Immature natural killer cell (primary cell): ENCODE data around the gene PSEN1. TPM values are rescaled to one million over a fixed set of nuclear protein-coding genes. Genes with fewer than 3 reads are reported as not detected.
"Not testable (repeated sequence)": the region's sequence is repeated elsewhere in the genome, so short reads cannot be mapped to it uniquely, and the experiment has no call there.

ENCODE experiments used
- DNase-seq, 3 donors: peaks; one replicate each; pipeline ENCODE4 v3.0.0; 2022; ENCODE audit warnings: mixed read lengths in 1 of 3
- H3K27ac Mint-ChIP-seq, 6 donors: one replicate each; pipeline ENCODE4 v1.8.0; 2020; ENCODE audit warnings: mixed read lengths in 6 of 6, mild to moderate bottlenecking in 5 of 6, inconsistent platforms in 4 of 6, moderate library complexity in 3 of 6
- H3K27me3 Mint-ChIP-seq, 3 donors: one replicate each; pipeline ENCODE4 v1.8.0; 2020 to 2021; ENCODE audit warnings: low read depth in 3 of 3, mild to moderate bottlenecking in 3 of 3, mixed read lengths in 3 of 3, moderate library complexity in 3 of 3, inconsistent platforms in 1 of 3
- H3K36me3 Mint-ChIP-seq, 3 donors: one replicate each; pipeline ENCODE4 v1.8.0; 2020; ENCODE audit warnings: mixed read lengths in 3 of 3, inconsistent platforms in 2 of 3, mild to moderate bottlenecking in 2 of 3
- H3K4me1 Mint-ChIP-seq, 2 donors: one replicate each; pipeline ENCODE4 v1.8.0; 2020; ENCODE audit warnings: inconsistent platforms in 2 of 2, mild to moderate bottlenecking in 2 of 2, mixed read lengths in 2 of 2, moderate library complexity in 1 of 2
- H3K4me3 Mint-ChIP-seq, 5 donors: one replicate each; pipeline ENCODE4 v1.8.0; 2020; ENCODE audit warnings: mild to moderate bottlenecking in 5 of 5, mixed read lengths in 5 of 5, inconsistent platforms in 3 of 5, moderate library complexity in 3 of 5
- H3K9me3 Mint-ChIP-seq, 6 donors: one replicate each; pipeline ENCODE4 v1.8.0; 2020; ENCODE audit warnings: mild to moderate bottlenecking in 6 of 6, mixed read lengths in 6 of 6, inconsistent platforms in 4 of 6, moderate library complexity in 3 of 6
- polyA plus RNA-seq, 3 donors: library from polyadenylated mRNA; unstranded; fragments of 300-500 nt; fragmentation: Illumina TruSeq; gene quantifications; one replicate each; pipeline ENCODE4 v1.2.3, GENCODE V29; 2021

The PSEN1 gene
- polyA plus RNA-seq, 3 donors from 2014 or later = 26.8 to 43.0 (median 40.9) TPM

- H3K36me3 Mint-ChIP-seq = peaks cover 17 to 46% (median 23%) of the 10 kb centered on the region in 3 donors
- H3K27ac Mint-ChIP-seq = peak overlapping the region in 2 of 6 donors; percentile 8 to 42
- H3K4me3 Mint-ChIP-seq = no peak overlapping the region
Measured at GRCh38 chr14:73170686-73171085, 34.4 kb downstream of the PSEN1 start.

GRCh38 chr14:73172500-73172899, 36.2 kb downstream of the PSEN1 start:
- Mint-ChIP-seq H3K36me3 (peaks cover 20 to 55% (median 28%) of the 10 kb centered on the region in 3 donors), H3K27ac (peak overlapping the region in 2 of 6 donors; percentile 24 to 43), H3K4me1 (peaks cover 2 to 7% of the 10 kb centered on the region in 2 donors), H3K27me3 (no peaks in the 10 kb centered on the region), H3K4me3 (no peak overlapping the region), H3K9me3 (no peaks in the 10 kb centered on the region)
- no peak for DNase-seq

More at GRCh38 chr14:73170686-73171085, 34.4 kb downstream of the PSEN1 start:
- H3K4me1 Mint-ChIP-seq = peaks cover 0 to 7% of the 10 kb centered on the region in 2 donors
- no peaks in the 10 kb centered on the region for H3K9me3 Mint-ChIP-seq
- no peaks in the 10 kb centered on the region for H3K27me3 Mint-ChIP-seq
- DNase-seq = no peak

- peaks cover 3 to 7% of the 10 kb centered on the region in 2 donors for H3K4me1 Mint-ChIP-seq
- peak overlapping the region in 1 of 6 donors; percentile 43 for H3K27ac Mint-ChIP-seq
- peak in 2 of 3 donors; percentile 16 to 28 for DNase-seq
- no peaks in the 10 kb centered on the region for H3K27me3 Mint-ChIP-seq
- peaks cover 22 to 57% (median 30%) of the 10 kb centered on the region in 3 donors for H3K36me3 Mint-ChIP-seq
- no peak overlapping the region for H3K4me3 Mint-ChIP-seq
- H3K9me3 Mint-ChIP-seq = no peaks in the 10 kb centered on the region
Measured at GRCh38 chr14:73173092-73173735, 36.9 kb downstream of the PSEN1 start.

DNA sequence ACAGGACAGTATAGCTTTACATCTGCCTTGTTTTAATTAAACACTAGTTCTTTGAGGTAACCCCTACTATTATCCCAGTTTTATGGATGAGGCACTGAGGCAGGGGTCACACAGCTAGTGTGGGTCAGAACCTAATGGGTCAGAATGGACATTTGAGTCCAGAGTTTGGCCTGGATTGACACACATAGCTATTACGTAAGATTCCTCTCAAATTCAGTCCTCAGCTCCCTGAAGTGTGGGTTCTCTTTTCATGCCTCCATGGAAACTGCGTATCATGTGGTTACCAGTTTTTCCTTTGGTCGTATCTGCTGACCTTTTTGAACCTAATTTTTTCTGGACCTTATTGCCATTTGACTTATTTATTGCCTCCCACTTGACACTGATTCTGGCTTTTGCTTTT, 40.4 kb downstream of the PSEN1 start:
- Mint-ChIP-seq H3K27me3 (no peaks in the 10 kb centered on the region), H3K9me3 (no peaks in the 10 kb centered on the region), H3K4me3 (no peak overlapping the region), H3K4me1 (peaks cover 3 to 7% of the 10 kb centered on the region in 2 donors), H3K36me3 (peaks cover 11 to 47% (median 13%) of the 10 kb centered on the region in 3 donors), H3K27ac (peak overlapping the region in 2 of 6 donors; percentile 12 to 40)
- DNase-seq = no peak

GRCh38 chr14:73180385-73180805, 44.1 kb downstream of the PSEN1 start:
- Mint-ChIP-seq H3K27me3 (no peaks in the 10 kb centered on the region), H3K36me3 (peaks cover 7 to 29% (median 11%) of the 10 kb centered on the region in 3 donors), H3K27ac (peak overlapping the region in 1 of 6 donors; percentile 28), H3K9me3 (no peaks in the 10 kb centered on the region), H3K4me1 (peaks cover 0 to 3% of the 10 kb centered on the region in 2 donors), H3K4me3 (no peak overlapping the region)
- no peak for DNase-seq

- H3K4me1 Mint-ChIP-seq, H3K27me3 Mint-ChIP-seq, H3K9me3 Mint-ChIP-seq, DNase-seq, H3K4me3 Mint-ChIP-seq: not testable (repeated sequence)
- H3K27ac Mint-ChIP-seq = peak overlapping the region in 1 of 6 donors; percentile 55
- peaks cover 7 to 23% (median 11%) of the 10 kb centered on the region in 3 donors for H3K36me3 Mint-ChIP-seq
Measured at GRCh38 chr14:73180969-73181368, 44.7 kb downstream of the PSEN1 start.

- no peak overlapping the region for H3K27ac Mint-ChIP-seq
- DNase-seq = no peak
- peaks cover 0 to 1% (median 0%) of the 10 kb centered on the region in 3 donors for H3K27me3 Mint-ChIP-seq
- H3K9me3 Mint-ChIP-seq = no peaks in the 10 kb centered on the region
- H3K36me3 Mint-ChIP-seq = peaks cover 8 to 29% (median 9%) of the 10 kb centered on the region in 3 donors
- no peak overlapping the region for H3K4me3 Mint-ChIP-seq
- peaks cover 2 to 5% of the 10 kb centered on the region in 2 donors for H3K4me1 Mint-ChIP-seq
Measured at GRCh38 chr14:73188501-73188911, 52.2 kb downstream of the PSEN1 start.

- Mint-ChIP-seq H3K4me1 (peaks cover 2 to 5% of the 10 kb centered on the region in 2 donors), H3K27me3 (peaks cover 0 to 1% (median 0%) of the 10 kb centered on the region in 3 donors), H3K36me3 (peaks cover 8 to 33% (median 9%) of the 10 kb centered on the region in 3 donors), H3K27ac (peak overlapping the region in 2 of 6 donors; percentile 58 to 64), H3K9me3 (no peaks in the 10 kb centered on the region), H3K4me3 (no peak overlapping the region)
- DNase-seq = no peak
Measured at GRCh38 chr14:73189651-73190050, 53.3 kb downstream of the PSEN1 start.

DNA sequence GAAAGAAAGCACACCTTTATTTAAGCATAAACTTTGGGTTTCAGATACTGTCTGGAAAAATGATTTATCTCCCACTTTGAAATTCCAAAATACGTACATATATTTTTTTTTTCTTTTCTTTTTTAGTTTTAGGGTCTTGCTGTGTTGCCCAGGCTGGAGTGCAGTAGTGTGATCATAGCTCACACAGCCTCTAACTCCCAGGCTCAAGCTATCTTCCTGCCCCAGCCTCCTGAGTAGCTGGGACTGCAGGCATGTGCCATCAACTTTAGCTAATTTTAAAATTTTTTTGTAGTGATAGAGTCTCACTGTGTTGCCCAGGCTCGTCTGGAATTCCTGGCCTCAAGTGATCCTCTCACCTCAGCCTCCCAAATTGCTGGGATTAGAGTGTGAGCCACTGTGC, 55.1 kb downstream of the PSEN1 start:
- Mint-ChIP-seq H3K4me3 (no peak overlapping the region), H3K27ac (no peak overlapping the region), H3K9me3 (no peaks in the 10 kb centered on the region), H3K27me3 (peaks cover 0 to 1% (median 0%) of the 10 kb centered on the region in 3 donors), H3K4me1 (peaks cover 2 to 5% of the 10 kb centered on the region in 2 donors), H3K36me3 (peaks cover 13 to 43% (median 13%) of the 10 kb centered on the region in 3 donors)
- no peak for DNase-seq

DNA sequence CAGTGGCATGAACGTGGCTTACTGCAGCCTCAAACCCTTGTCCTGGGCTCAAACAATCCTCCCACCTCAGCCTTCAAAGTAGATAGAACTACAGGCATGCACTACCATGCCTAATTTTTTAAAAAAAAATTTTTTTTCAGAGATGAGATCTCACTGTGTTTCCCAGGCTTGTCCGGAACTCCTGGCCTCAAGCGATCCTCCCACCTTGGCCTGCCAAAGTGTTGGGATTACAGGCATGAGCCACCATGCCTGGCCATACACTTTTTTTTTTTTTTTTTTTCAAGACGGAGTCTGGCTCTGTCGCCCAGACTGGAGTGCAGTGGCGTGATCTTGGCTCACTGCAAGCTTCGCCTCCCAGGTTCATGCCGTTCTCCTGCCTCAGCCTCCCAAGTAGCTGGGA, 58.0 kb downstream of the PSEN1 start:
- DNase-seq, H3K4me3 Mint-ChIP-seq, H3K9me3 Mint-ChIP-seq, H3K27me3 Mint-ChIP-seq, H3K4me1 Mint-ChIP-seq, H3K27ac Mint-ChIP-seq: not testable (repeated sequence)
- H3K36me3 Mint-ChIP-seq = peaks cover 11 to 45% (median 21%) of the 10 kb centered on the region in 3 donors

GRCh38 chr14:73198253-73198652, 61.9 kb downstream of the PSEN1 start:
- H3K27me3 Mint-ChIP-seq = no peaks in the 10 kb centered on the region
- H3K36me3 Mint-ChIP-seq = peaks cover 14 to 45% (median 34%) of the 10 kb centered on the region in 3 donors
- no peak for DNase-seq
- peak overlapping the region in 3 of 6 donors; percentile 1 to 7 (median 5) for H3K27ac Mint-ChIP-seq
- H3K9me3 Mint-ChIP-seq = no peaks in the 10 kb centered on the region
- H3K4me1 Mint-ChIP-seq = peaks cover 0 to 2% of the 10 kb centered on the region in 2 donors
- H3K4me3 Mint-ChIP-seq = no peak overlapping the region

DNA sequence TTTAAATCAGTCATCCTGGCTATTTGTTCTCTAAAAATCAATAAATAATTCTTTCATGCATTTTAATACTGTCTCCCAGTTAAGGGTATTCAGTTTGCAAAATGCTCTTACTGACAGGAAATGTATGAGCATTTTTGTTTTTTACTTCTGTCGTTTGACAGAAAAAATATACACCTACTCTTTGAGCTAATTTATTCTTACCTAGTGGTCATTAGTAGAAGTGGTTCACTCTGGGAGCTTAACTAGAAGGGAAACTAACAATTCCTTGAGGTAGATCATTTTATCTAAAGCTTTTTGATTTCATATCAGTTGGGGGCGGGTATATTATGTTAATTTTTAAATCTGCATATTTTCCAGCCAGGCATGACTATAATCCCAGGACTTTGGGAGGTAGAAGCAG, 67.2 kb downstream of the PSEN1 start:
- H3K27ac Mint-ChIP-seq = peak overlapping the region in 1 of 6 donors; percentile 2
- no peak overlapping the region for H3K4me3 Mint-ChIP-seq
- no peaks in the 10 kb centered on the region for H3K27me3 Mint-ChIP-seq
- H3K9me3 Mint-ChIP-seq = no peaks in the 10 kb centered on the region
- H3K4me1 Mint-ChIP-seq = peaks cover 0 to 2% of the 10 kb centered on the region in 2 donors
- peaks cover 29 to 49% (median 40%) of the 10 kb centered on the region in 3 donors for H3K36me3 Mint-ChIP-seq
- DNase-seq = no peak

- Mint-ChIP-seq H3K4me1 (no peaks in the 10 kb centered on the region), H3K9me3 (no peaks in the 10 kb centered on the region), H3K36me3 (peaks cover 21 to 38% (median 22%) of the 10 kb centered on the region in 3 donors), H3K4me3 (no peak overlapping the region), H3K27me3 (peaks cover 0 to 1% (median 0%) of the 10 kb centered on the region in 3 donors), H3K27ac (no peak overlapping the region)
- no peak for DNase-seq
Measured at GRCh38 chr14:73207615-73208014, 71.3 kb downstream of the PSEN1 start.

- no peak overlapping the region for H3K4me3 Mint-ChIP-seq
- H3K9me3 Mint-ChIP-seq = no peaks in the 10 kb centered on the region
- H3K27me3 Mint-ChIP-seq = peaks cover 0 to 1% (median 0%) of the 10 kb centered on the region in 3 donors
- no peaks in the 10 kb centered on the region for H3K4me1 Mint-ChIP-seq
- H3K27ac Mint-ChIP-seq = no peak overlapping the region
- H3K36me3 Mint-ChIP-seq = peaks cover 27 to 41% (median 28%) of the 10 kb centered on the region in 3 donors
- no peak for DNase-seq
Measured at GRCh38 chr14:73208390-73208789, 72.1 kb downstream of the PSEN1 start.
